ENCODE measurements around the gene COL1A1. TPM values are rescaled to one million over a fixed set of nuclear protein-coding genes. Genes with fewer than 3 reads are reported as not detected.
A peak's percentile ranks its signal among the peaks of the same experiment; 100 is the strongest.

Gene COL1A1
- polyA plus RNA-seq, 1 experiment = 1,356 TPM

DNA sequence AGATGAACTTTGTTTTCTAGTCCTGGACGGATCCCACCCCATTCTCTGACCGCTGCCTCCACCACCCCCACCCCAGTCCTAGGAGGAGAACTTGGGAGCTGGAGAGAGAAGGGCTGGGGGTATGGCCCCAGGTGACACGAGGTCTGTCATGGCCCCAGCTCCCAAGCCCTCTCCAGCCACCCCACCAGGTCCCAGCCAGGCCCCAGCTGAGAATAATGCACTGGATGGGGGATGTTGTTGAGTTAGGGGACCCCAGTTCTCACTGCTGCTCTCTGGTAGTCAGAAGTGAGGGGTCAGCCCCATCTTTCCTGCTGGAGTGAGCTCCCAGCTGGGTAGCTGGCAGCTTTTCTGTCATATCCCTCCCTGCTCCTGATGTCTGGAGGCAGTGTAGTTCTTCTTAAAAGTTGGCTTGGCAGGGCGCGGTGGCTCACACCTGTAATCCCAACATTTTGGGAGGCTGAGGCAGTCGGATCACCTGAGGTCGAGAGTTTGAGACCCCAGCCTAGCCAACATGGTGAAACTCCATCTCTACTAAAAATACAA, 4.6 kb upstream of the COL1A1 start:
- ChIA-PET CTCF (interaction anchor here (1.1 to 1.3 kb wide), 2 partner anchors 37 to 65 kb away, joined by 3 read pairs; no protein-coding TSS in a partner anchor), POLR2A (interaction anchor here (0.6 to 14.8 kb wide), 8 partner anchors 9 to 65 kb away, joined by 3 to 726 read pairs (median 6); partner anchors contain the start of gene TMEM92)
- DNase-seq (ENCODE audit: low read depth, low spot score) = no peak
- no peak for TF ChIP-seq CTCF (IDR thresholded peaks at IDR 0.05; ENCODE audit: low read depth, low read length)
- Histone ChIP-seq H3K27ac (ENCODE audit: low read depth, low read length) (peak overlapping the region; percentile 98), H3K4me3 (ENCODE audit: low read depth, low read length) (no peak overlapping the region), H3K27me3 (ENCODE audit: control insufficient read depth, insufficient read depth, low read length) (no peaks in the 10 kb centered on the region), H3K9me3 (ENCODE audit: control insufficient read depth, insufficient read depth, low read length) (no peaks in the 10 kb centered on the region; the same call in 1 of the 2 replicates)

GRCh38 chr17:50205111-50205962, 3.9 kb upstream of the COL1A1 start:
- CTCF ChIA-PET = interaction anchor here (1.1 to 1.3 kb wide), 4 partner anchors 36 to 65 kb away, joined by 3 to 4 read pairs (median 4); no protein-coding TSS in a partner anchor
- no peaks in the 10 kb centered on the region; the same call in 1 of the 2 replicates for H3K9me3 ChIP-seq (ENCODE audit: control insufficient read depth, insufficient read depth, low read length)
- H3K27me3 ChIP-seq (ENCODE audit: control insufficient read depth, insufficient read depth, low read length) = no peaks in the 10 kb centered on the region
- no peak for TF ChIP-seq CTCF (IDR thresholded peaks at IDR 0.05; ENCODE audit: low read depth, low read length)
- H3K27ac ChIP-seq (ENCODE audit: low read depth, low read length) = peak overlapping the region; percentile 98
- peak overlapping the region; percentile 25; the same call in 1 of the 2 replicates for H3K4me3 ChIP-seq (ENCODE audit: low read depth, low read length)
- DNase-seq (ENCODE audit: low read depth, low spot score) = no peak
- POLR2A ChIA-PET = interaction anchor here (0.6 to 14.8 kb wide), 8 partner anchors 8 to 65 kb away, joined by 3 to 726 read pairs (median 4); partner anchors contain the start of gene TMEM92

DNA sequence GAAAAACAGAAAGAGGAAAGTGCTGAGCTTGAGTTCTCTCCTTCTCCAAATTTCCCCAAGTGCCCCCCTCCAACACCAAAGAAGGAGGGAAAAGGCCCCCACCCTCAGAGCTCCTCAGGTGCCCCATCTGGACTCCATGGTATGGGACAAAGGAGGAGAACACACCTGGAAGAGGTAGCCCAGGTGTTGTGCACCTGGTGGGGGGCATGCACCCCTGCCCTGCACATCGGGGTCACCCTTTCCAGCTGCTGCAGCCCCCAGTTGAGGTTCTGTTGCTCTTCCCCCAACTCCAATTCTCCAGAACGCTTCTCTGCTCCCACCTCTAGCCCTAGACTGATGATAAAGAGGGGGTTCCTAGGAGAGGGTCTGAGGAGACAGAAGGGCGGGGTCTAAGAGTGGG, 3.0 kb upstream of the COL1A1 start:
- no peaks in the 10 kb centered on the region; the same call in 1 of the 2 replicates for H3K9me3 ChIP-seq (ENCODE audit: control insufficient read depth, insufficient read depth, low read length)
- no peak for TF ChIP-seq CTCF (IDR thresholded peaks at IDR 0.05; ENCODE audit: low read depth, low read length)
- ChIA-PET CTCF (interaction anchor here (0.7 to 1.3 kb wide), 5 partner anchors 42 to 111 kb away, joined by 3 to 4 read pairs (median 4); no protein-coding TSS in a partner anchor), POLR2A (interaction anchor here (0.6 to 14.8 kb wide), 13 partner anchors 10 to 193 kb away, joined by 3 to 726 read pairs (median 8); partner anchors contain the start of genes LRRC59 and TMEM92)
- DNase-seq (ENCODE audit: low read depth, low spot score) = no peak
- no peaks in the 10 kb centered on the region for H3K27me3 ChIP-seq (ENCODE audit: control insufficient read depth, insufficient read depth, low read length)
- peak overlapping the region; percentile 33 for H3K4me3 ChIP-seq (ENCODE audit: low read depth, low read length)
- peak overlapping the region; percentile 98 for H3K27ac ChIP-seq (ENCODE audit: low read depth, low read length)

DNA sequence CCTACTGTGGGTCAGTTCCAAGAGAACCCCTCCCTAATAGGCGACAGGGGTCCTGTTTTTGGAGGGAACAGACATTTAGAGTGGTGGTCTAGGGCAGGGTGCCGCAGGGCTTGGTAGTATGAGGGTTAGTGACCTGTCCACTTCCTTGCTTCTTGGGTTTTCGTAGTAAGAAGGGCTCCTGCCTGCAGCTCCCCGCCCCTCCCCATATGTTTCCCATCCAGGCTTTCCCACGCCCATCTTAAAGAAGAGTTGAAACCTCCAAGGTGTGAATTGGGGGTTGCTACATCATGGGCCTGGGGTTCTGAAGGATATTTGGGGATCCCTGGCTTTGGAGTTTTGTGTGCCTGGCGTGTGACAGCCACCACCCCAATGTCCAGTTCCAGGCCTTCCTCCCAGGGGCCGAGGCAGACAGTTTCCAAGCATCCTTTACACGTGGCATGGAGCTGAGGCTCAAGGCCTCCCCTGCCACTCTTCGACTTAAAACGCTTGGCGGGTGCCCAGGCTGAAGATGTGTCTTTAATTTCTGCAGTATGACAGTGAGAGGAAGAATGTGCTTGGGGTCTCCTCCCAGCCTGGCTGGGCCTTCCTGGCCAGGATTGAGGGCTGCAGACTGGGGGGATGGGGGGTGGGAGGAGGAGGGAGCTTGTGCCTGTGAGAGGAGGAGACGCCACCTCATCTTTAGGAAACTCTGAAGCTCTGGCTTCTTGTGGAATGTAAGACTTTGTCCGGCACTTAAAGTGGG, 2.3 kb upstream of the COL1A1 start:
- POLR2A ChIA-PET = interaction anchor here (0.6 to 14.8 kb wide), 14 partner anchors 9 to 194 kb away, joined by 3 to 726 read pairs (median 7); partner anchors contain the start of genes LRRC59 and TMEM92
- CTCF ChIA-PET = interaction anchor here (0.7 to 1.3 kb wide), 5 partner anchors 42 to 110 kb away, joined by 3 to 4 read pairs (median 4); no protein-coding TSS in a partner anchor

More for the DNA sequence above, 2.3 kb upstream of the COL1A1 start:
- Histone ChIP-seq H3K27ac (ENCODE audit: low read depth, low read length) (peak overlapping the region; percentile 98), H3K9me3 (ENCODE audit: control insufficient read depth, insufficient read depth, low read length) (no peaks in the 10 kb centered on the region; the same call in 1 of the 2 replicates), H3K27me3 (ENCODE audit: control insufficient read depth, insufficient read depth, low read length) (no peaks in the 10 kb centered on the region), H3K4me3 (ENCODE audit: low read depth, low read length) (peak overlapping the region; percentile 96)
- TF ChIP-seq CTCF (IDR thresholded peaks at IDR 0.05; ENCODE audit: low read depth, low read length) = no peak
- peak; percentile 89 for DNase-seq (ENCODE audit: low read depth, low spot score)

All from AG04450 (cell line).